A549 (cell line): ENCODE results near the gene PKD2. TPM values are rescaled to one million over a fixed set of nuclear protein-coding genes. Genes with fewer than 3 reads are reported as not detected.
"Not testable (repeated sequence)": the region's sequence is repeated elsewhere in the genome, so short reads cannot be mapped to it uniquely, and the experiment has no call there.

Experiments used
- ATAC-seq, 2 experiments: fragments of 200-7000 bp in 1 of 2; fragments of >200 bp in 1 of 2; cut with Nextera tagmentation in 1 of 2; cut with Tn5 transposase in 1 of 2; 3 replicates each; pipeline versions ENCODE4 v1.8.0 to v1.9.1; 2018 to 2020; ENCODE audit warnings: mild to moderate bottlenecking in 1 of 2, moderate library complexity in 1 of 2
- CTCF ChIA-PET: fragments of 300-600 bp; sonication (Branson Sonifier 250); formaldehyde crosslinking; extraction: SDS; loops from one replicate; lab custom pipeline; 2021; ENCODE audit warnings: antibody characterized with exemption, inconsistent platforms; lab: Yijun Ruan, JAX
- POLR2A ChIA-PET: fragments of 350-600 bp; formaldehyde crosslinking; extraction: SDS; loops from one replicate; lab custom pipeline; 2021; ENCODE audit warnings: antibody characterized with exemption, inconsistent platforms; lab: Yijun Ruan, JAX
- DNase-seq, 2 experiments: peaks; one replicate each; pipeline versions ENCODE4 v3.0.0 to v3.0.0-alpha.2; 2011 to 2016; ENCODE audit warnings: low read depth in 1 of 2, low spot score in 1 of 2
- FAIRE-seq: peaks from 2 replicates; lab custom pipeline; 2011; peaks lifted over from hg19 to GRCh38; lab: Jason Lieb, UNC
- H3K27ac ChIP-seq, 2 experiments: fragments of >200 bp; sonication (Bioruptor Twin); formaldehyde crosslinking; 3 replicates each; pipeline ENCODE4 v1.5.1; 2016 to 2017
- H3K4me1 ChIP-seq: fragments of >200 bp; sonication (Bioruptor Twin); formaldehyde crosslinking; 3 replicates; pipeline ENCODE4 v1.6.1; 2016
- H3K4me2 ChIP-seq: fragments of >200 bp; sonication (Bioruptor Twin); formaldehyde crosslinking; 3 replicates; pipeline ENCODE4 v1.6.1; 2016
- H3K4me3 ChIP-seq: fragments of >200 bp; sonication (Bioruptor Twin); formaldehyde crosslinking; 3 replicates; pipeline ENCODE4 v1.5.1; 2016
- H3K9me3 ChIP-seq: fragments of >200 bp; sonication (Bioruptor Twin); formaldehyde crosslinking; 3 replicates; pipeline ENCODE4 v1.6.1; 2016
- BHLHE40 ChIP-seq: IDR thresholded peaks from 2 replicates; pipeline ENCODE4 v1.6.1; 2012; ENCODE audit warnings: low read depth, low read length, inconsistent platforms
- CBX2 ChIP-seq: fragments of 200-600 bp; sonication (generic); IDR thresholded peaks from 2 replicates; pipeline ENCODE4 v1.6.1; 2016; ENCODE audit warnings: low read depth, mild to moderate bottlenecking, borderline replicate concordance
- CHD2 ChIP-seq: fragments of 150-350 bp; IDR thresholded peaks from 2 replicates; pipeline ENCODE4 v1.6.1; 2014; ENCODE audit warnings: low read length; ENCODE audit not compliant: partially characterized antibody
- CHD4 ChIP-seq: fragments of 200-600 bp; sonication (generic); IDR thresholded peaks from 2 replicates; pipeline ENCODE4 v1.6.1; 2016; ENCODE audit warnings: antibody characterized with exemption, mild to moderate bottlenecking, borderline replicate concordance
- EHF ChIP-seq: fragments of 250-450 bp; sonication (Bioruptor Pico); IDR thresholded peaks from 2 replicates; pipeline ENCODE4 v1.5.0; 2020; ENCODE audit warnings: mild to moderate bottlenecking
- EP300 ChIP-seq, 2 experiments: fragments of >200 bp; sonication (Bioruptor Twin); formaldehyde crosslinking; IDR thresholded peaks; 2 replicates in 1 of 2; 3 replicates in 1 of 2; pipeline ENCODE4 v1.6.1; 2016 to 2017
- FOSL2 ChIP-seq, 2 experiments: fragments of 450-650 bp in 1 of 2; fragments of >200 bp in 1 of 2; sonication (Bioruptor Twin) in 1 of 2; formaldehyde crosslinking; IDR thresholded peaks; 2 replicates each; pipeline versions ENCODE4 v1.5.0 to v1.6.1; 2016 to 2020; ENCODE audit warnings: mild to moderate bottlenecking in 1 of 2, moderate library complexity in 1 of 2
- HDAC2 ChIP-seq: fragments of 200-600 bp; sonication (generic); IDR thresholded peaks from 2 replicates; pipeline ENCODE4 v1.6.1; 2016
- HOXB13 ChIP-seq: fragments of 250-450 bp; sonication (Bioruptor Pico); IDR thresholded peaks from 2 replicates; pipeline ENCODE4 v1.5.0; 2020; ENCODE audit warnings: low read depth, mild to moderate bottlenecking, moderate library complexity
- JUN ChIP-seq, 2 experiments: fragments of >200 bp; sonication (Bioruptor Twin); formaldehyde crosslinking; IDR thresholded peaks; 2 replicates in 1 of 2; 3 replicates in 1 of 2; pipeline ENCODE4 v1.6.1; 2016 to 2017
- MYC ChIP-seq: IDR thresholded peaks from 2 replicates; pipeline ENCODE4 v1.6.1; 2012; ENCODE audit warnings: mild to moderate bottlenecking, inconsistent platforms, low read length, improper control_type of control experiment, borderline replicate concordance
- NPAS2 ChIP-seq: fragments of 250-450 bp; sonication (Bioruptor Pico); IDR thresholded peaks from 2 replicates; pipeline ENCODE4 v1.8.0; 2022; ENCODE audit warnings: mild to moderate bottlenecking, moderate library complexity, borderline replicate concordance
- NR3C1 ChIP-seq: fragments of >200 bp; sonication (Bioruptor Twin); formaldehyde crosslinking; IDR thresholded peaks from 3 replicates; pipeline ENCODE4 v1.6.1; 2017
- POLR2A ChIP-seq: IDR thresholded peaks from 2 replicates; pipeline ENCODE4 v1.6.1; 2012; ENCODE audit warnings: mild to moderate bottlenecking, low read length
- WGBS: methylation state at CpG from one replicate; pipeline ENCODE4 v1.1.6; 2017; ENCODE audit errors: missing lambda C conversion rate; 5-methylcytosine and 5-hydroxymethylcytosine counted together
- polyA plus RNA-seq, 4 experiments: library from polyadenylated mRNA; depleted of rRNA in 3 of 4; stranded (reverse); fragments of >200 nt; fragmentation: RNase III in 1 of 4; extraction: RNeasy Plus Mini Kit Qiagen cat#74134 plus additional on column Dnase treatment in 1 of 4; gene quantifications; 2 replicates in 3 of 4; 3 replicates in 1 of 4; pipeline ENCODE4 v1.2.3, GENCODE V29; 2011 to 2017
- TF ChIP-seq, protein P1 (sequence below): fragments of 250-450 bp; sonication (Bioruptor Pico); IDR thresholded peaks from 2 replicates; pipeline ENCODE4 v1.5.0; 2020; ENCODE audit warnings: low read depth, mild to moderate bottlenecking, moderate library complexity
- TF ChIP-seq, protein P2 (sequence below): IDR thresholded peaks from 2 replicates; pipeline ENCODE4 v1.6.1; 2012
- TF ChIP-seq, protein P3 (sequence below): fragments of 200-600 bp; sonication (generic); IDR thresholded peaks from 2 replicates; pipeline ENCODE4 v1.6.1; 2016; ENCODE audit warnings: antibody characterized with exemption, mild to moderate bottlenecking, moderate library complexity

The PKD2 gene
- polyA plus RNA-seq, 2 of the 4 experiments (the other 2 are of a cell fraction), result 39.4 to 57.6 TPM

DNA sequence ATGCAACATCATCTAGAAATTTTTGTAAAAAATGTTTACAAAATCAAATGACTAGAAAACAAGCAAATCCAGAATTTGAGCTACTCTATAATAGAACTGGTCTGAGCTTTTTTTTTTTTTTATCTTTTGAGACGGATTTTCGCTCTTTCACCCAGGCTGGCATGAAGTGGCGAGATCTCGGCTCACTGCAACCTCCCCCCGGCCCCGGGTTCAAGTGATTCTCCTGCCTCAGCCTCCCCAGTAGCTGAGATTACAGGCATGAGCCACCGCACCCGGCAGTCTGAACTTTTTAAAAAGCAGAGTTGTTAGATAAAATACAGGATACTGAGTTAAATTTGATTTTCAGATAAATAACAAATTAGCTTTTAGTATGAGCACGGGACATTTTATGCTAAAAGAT lies 20.9 kb upstream of the PKD2 start:
- ChIA-PET POLR2A (no interaction called here), CTCF (interaction anchor here (0.6 to 2.1 kb wide), 11 partner anchors 11 to 225 kb away, joined by 3 to 20 read pairs (median 8); partner anchors contain the start of gene SPP1)
- no peak overlapping the region for H3K27ac ChIP-seq
- DNase-seq (no peak), FAIRE-seq (no peak), ATAC-seq (no peak)
- H3K4me3 ChIP-seq, result no peak overlapping the region
- peaks cover 6% of the 10 kb centered on the region; the same call in 1 of the 3 replicates for H3K4me1 ChIP-seq
- no peaks in the 10 kb centered on the region for H3K9me3 ChIP-seq
- WGBS, result 56% methylated on average over 9 of the region's 9 CpGs
- no peak for TF ChIP-seq POLR2A
- no peak for TF ChIP-seq HDAC2
- TF ChIP-seq JUN (IDR thresholded peaks at IDR 0.05), result no peak
- no peak for TF ChIP-seq EHF (CRISPR knock-in tag)
- no peak for TF ChIP-seq HOXB13 (CRISPR knock-in tag)
- TF ChIP-seq CHD4, result no peak
- TF ChIP-seq, protein P1, sequence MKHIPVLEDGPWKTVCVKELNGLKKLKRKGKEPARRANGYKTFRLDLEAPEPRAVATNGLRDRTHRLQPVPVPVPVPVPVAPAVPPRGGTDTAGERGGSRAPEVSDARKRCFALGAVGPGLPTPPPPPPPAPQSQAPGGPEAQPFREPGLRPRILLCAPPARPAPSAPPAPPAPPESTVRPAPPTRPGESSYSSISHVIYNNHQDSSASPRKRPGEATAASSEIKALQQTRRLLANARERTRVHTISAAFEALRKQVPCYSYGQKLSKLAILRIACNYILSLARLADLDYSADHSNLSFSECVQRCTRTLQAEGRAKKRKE (CRISPR knock-in tag), result no peak
- TF ChIP-seq, protein P2, sequence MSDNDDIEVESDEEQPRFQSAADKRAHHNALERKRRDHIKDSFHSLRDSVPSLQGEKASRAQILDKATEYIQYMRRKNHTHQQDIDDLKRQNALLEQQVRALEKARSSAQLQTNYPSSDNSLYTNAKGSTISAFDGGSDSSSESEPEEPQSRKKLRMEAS, result no peak
- TF ChIP-seq CBX2, result no peak
- TF ChIP-seq, protein P3, sequence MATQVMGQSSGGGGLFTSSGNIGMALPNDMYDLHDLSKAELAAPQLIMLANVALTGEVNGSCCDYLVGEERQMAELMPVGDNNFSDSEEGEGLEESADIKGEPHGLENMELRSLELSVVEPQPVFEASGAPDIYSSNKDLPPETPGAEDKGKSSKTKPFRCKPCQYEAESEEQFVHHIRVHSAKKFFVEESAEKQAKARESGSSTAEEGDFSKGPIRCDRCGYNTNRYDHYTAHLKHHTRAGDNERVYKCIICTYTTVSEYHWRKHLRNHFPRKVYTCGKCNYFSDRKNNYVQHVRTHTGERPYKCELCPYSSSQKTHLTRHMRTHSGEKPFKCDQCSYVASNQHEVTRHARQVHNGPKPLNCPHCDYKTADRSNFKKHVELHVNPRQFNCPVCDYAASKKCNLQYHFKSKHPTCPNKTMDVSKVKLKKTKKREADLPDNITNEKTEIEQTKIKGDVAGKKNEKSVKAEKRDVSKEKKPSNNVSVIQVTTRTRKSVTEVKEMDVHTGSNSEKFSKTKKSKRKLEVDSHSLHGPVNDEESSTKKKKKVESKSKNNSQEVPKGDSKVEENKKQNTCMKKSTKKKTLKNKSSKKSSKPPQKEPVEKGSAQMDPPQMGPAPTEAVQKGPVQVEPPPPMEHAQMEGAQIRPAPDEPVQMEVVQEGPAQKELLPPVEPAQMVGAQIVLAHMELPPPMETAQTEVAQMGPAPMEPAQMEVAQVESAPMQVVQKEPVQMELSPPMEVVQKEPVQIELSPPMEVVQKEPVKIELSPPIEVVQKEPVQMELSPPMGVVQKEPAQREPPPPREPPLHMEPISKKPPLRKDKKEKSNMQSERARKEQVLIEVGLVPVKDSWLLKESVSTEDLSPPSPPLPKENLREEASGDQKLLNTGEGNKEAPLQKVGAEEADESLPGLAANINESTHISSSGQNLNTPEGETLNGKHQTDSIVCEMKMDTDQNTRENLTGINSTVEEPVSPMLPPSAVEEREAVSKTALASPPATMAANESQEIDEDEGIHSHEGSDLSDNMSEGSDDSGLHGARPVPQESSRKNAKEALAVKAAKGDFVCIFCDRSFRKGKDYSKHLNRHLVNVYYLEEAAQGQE, result no peak
- TF ChIP-seq MYC, result no peak
- no peak overlapping the region for H3K4me2 ChIP-seq

DNA sequence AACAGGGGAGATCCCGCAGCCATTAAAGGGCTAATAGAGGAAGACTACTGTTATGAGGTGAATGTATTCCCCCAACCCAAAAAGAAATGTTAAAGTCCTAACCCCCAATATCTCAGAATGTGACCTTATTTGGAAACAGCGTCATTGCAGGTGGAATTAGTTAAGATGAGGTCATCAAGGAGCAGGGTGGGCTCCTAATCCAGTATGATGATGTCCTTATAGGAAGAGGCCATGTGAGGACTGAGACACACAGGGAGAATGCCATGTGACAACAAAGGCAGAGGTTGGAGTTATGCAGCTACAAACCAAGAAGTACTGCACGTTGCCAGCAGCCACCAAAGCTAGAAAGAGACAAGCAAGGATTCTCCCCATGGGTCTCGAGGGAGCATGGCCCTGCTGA lies 17.7 kb upstream of the PKD2 start:
- Histone ChIP-seq H3K4me2 (no peak overlapping the region), H3K27ac (no peak overlapping the region), H3K4me3 (no peak overlapping the region), H3K4me1 (peaks cover 6% of the 10 kb centered on the region; the same call in 1 of the 3 replicates), H3K9me3 (no peaks in the 10 kb centered on the region)
- no peak for DNase-seq
- FAIRE-seq, result no peak
- CTCF ChIA-PET, result interaction anchor here (0.7 to 1.3 kb wide), 3 partner anchors 137 to 141 kb away, joined by 3 to 4 read pairs (median 3); no protein-coding TSS in a partner anchor
- 58% methylated on average over 3 of the region's 4 CpGs for WGBS
- no peak for ATAC-seq
- POLR2A ChIA-PET, result no interaction called here
- no peak for TF ChIP-seq NPAS2 (CRISPR knock-in tag)
- no peak for TF ChIP-seq EP300 (IDR thresholded peaks at IDR 0.05)
- TF ChIP-seq MYC, result no peak
- no peak for TF ChIP-seq CHD2

DNA sequence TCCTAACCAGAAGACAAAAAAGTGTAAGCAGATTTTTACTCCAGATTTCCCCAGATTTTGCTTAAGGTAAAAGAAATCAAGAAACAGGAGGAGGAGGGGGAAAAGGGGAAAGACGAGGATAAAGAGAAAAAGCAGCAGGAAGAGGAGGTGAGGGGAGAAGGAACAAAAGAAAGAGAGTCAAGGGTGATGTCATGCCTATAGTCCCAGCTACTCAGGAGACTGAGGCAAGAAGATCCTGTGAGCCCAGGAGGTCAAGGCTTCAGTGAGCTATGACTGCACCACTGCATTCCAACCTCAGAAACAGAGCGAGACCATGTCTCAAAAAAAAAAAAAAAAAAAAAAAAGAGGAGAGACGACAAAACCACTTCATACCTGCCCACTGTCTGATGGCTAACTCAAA lies 12.0 kb upstream of the PKD2 start:
- ATAC-seq (no peak), DNase-seq (no peak), FAIRE-seq (no peak)
- ChIA-PET CTCF (interaction anchor here (1.1 kb wide), 2 partner anchors 19 to 143 kb away, joined by 3 to 4 read pairs; no protein-coding TSS in a partner anchor), POLR2A (no interaction called here)
- no peak overlapping the region for H3K4me3 ChIP-seq
- H3K27ac ChIP-seq, result no peak overlapping the region
- TF ChIP-seq POLR2A, result no peak
- no peak for TF ChIP-seq FOSL2 (IDR thresholded peaks at IDR 0.05)
- TF ChIP-seq FOSL2 (CRISPR knock-in tag; IDR thresholded peaks at IDR 0.05), result no peak
- TF ChIP-seq, protein P2, result no peak
- TF ChIP-seq NR3C1, result no peak
- TF ChIP-seq EHF (CRISPR knock-in tag), result no peak
- TF ChIP-seq BHLHE40, result no peak
- TF ChIP-seq, all 56 proteins: peak for 0
- WGBS, result 59% methylated on average over 3 of the region's 3 CpGs
- Histone ChIP-seq H3K4me2 (no peak overlapping the region), H3K9me3 (no peaks in the 10 kb centered on the region), H3K4me1 (no peaks in the 10 kb centered on the region)

DNA sequence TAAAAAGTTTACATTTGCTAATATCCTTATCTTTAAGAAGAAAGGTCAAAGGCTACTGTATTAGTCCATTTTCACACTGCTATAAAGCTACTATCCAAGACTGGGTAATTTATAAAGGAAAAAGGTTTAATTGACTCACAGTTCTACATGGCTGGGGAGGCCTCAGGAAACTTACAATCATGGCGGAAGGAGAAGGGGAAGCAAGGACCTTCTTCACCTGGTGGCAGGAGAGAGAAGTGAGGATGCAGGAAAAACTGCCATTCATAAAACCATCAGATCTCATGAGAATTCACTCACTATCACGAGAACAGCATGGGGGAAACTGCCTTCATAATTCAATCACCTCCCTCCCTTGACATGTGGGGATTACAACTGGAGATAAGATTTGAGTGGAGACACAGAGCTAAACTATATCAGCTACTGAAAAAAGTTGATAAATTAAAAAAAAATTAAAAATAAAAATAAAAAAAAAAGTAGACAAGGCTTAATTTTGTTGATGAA lies 8.2 kb upstream of the PKD2 start:
- H3K9me3 ChIP-seq, FAIRE-seq, ATAC-seq, H3K27ac ChIP-seq, H3K4me2 ChIP-seq, POLR2A ChIA-PET, H3K4me3 ChIP-seq, H3K4me1 ChIP-seq: not testable (repeated sequence)
- CTCF ChIA-PET, result interaction anchor here (0.8 to 1.3 kb wide), 2 partner anchors 13 to 146 kb away, joined by 3 read pairs; no protein-coding TSS in a partner anchor
- DNase-seq, result peak in 1 of 2 experiments; percentile 28
- WGBS, result 91% methylated on average over 2 of the region's 2 CpGs
